ENCODE results near the gene GRPEL1. TPM values are rescaled to one million over a fixed set of nuclear protein-coding genes. Genes with fewer than 3 reads are reported as not detected.

GRPEL1 gene
- total and polyA plus RNA-seq, 2 of the 13 experiments (the other 11 are each of a cell fraction or from before 2014, with no cell fraction given), result 32.3 to 141 TPM

DNA sequence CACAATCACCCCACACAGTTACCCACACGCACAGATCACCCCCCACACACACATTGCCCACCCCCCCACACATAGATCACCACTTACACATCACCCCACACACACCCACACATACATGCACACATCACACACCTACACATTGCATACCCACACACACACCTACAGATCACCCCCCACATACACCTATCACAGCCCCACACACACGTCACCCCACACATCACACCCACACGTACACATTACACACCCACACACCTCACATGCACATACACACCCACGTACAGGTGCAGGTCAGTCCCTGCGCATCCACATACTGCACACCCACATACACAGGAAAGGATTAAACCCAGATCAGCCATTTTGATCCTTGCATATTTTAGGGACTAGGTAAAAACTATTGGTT, 40.0 kb downstream of the GRPEL1 start (continued):
- TF ChIP-seq ZNF24 (IDR thresholded peaks at IDR 0.05) (no peak), ZNF281 (CRISPR knock-in tag; IDR thresholded peaks at IDR 0.05; ENCODE audit: borderline replicate concordance) (no peak), TMF1 (CRISPR knock-in tag; IDR thresholded peaks at IDR 0.05; ENCODE audit: low read depth) (no peak), ATF7-NPFF (CRISPR knock-in tag; IDR thresholded peaks at IDR 0.05; ENCODE audit: low read depth) (no peak), ETV5 (CRISPR knock-in tag; IDR thresholded peaks at IDR 0.05; ENCODE audit: borderline replicate concordance) (no peak), ZNF766 (CRISPR knock-in tag; IDR thresholded peaks at IDR 0.05; ENCODE audit: borderline replicate concordance) (no peak), ZNF720 (CRISPR knock-in tag; IDR thresholded peaks at IDR 0.05) (no peak)

GRCh38 chr4:7027284-7027683, 40.6 kb downstream of the GRPEL1 start:
- 98% methylated on average over 7 of the region's 7 CpGs for WGBS (ENCODE audit: low lambda C conversion rate)
- ATAC-seq (no peak), DNase-seq (ENCODE audit: low spot score) (no peak), FAIRE-seq (no peak)
- ChIA-PET POLR2A (no interaction called here), CTCF (ENCODE audit: low intra/inter-chr PET ratio, low total read pairs) (no interaction called here)
- Histone ChIP-seq H2AFZ (ENCODE audit: low read length) (no peak overlapping the region), H3K4me3 (replicated peaks in 1 of 3; ENCODE audit: insufficient read depth in 1 of 3, low read depth in 2 of 3, low read length in 3 of 3) (no peak overlapping the region), H3K9ac (ENCODE audit: insufficient read depth, low read depth, low read length) (no peak overlapping the region), H3K27me3 (ENCODE audit: control insufficient read depth in 1 of 2, insufficient read depth in 2 of 2, low read length in 2 of 2) (no peaks in the 10 kb centered on the region), H4K20me1 (ENCODE audit: insufficient read depth, low read length) (no peaks in the 10 kb centered on the region), H3K9me3 (ENCODE audit: low read length) (no peaks in the 10 kb centered on the region), H3K4me1 (ENCODE audit: insufficient read depth, low read length) (peaks cover 16% of the 10 kb centered on the region), H3K79me2 (ENCODE audit: insufficient read depth, low read length) (no peaks in the 10 kb centered on the region), H3K4me2 (ENCODE audit: low read depth, low read length) (no peak overlapping the region), H3K27ac (ENCODE audit: extremely low read length, insufficient read depth, low read length) (no peak overlapping the region), H3K36me3 (replicated peaks in 1 of 2; ENCODE audit: control insufficient read depth in 1 of 2, insufficient read depth in 2 of 2, low read length in 2 of 2) (peaks cover 28 to 74% of the 10 kb centered on the region in 2 experiments)
- in situ Hi-C loops (cut with HindIII; ENCODE audit: extremely low pct_ligation_motif_present, low pct_unique_long_range_greater_than_20kb), result no loop called here
- BruUV-seq (replicated peaks), result no TSS peak
- intact Hi-C loops (cut with micrococcal nuclease; ENCODE audit: unreplicated experiment), result no loop called here
- TF ChIP-seq ZFP90 (CRISPR knock-in tag; IDR thresholded peaks at IDR 0.05; ENCODE audit: borderline replicate concordance) (no peak), HINFP (CRISPR knock-in tag; IDR thresholded peaks at IDR 0.05; ENCODE audit: low read depth) (no peak), ELK4 (CRISPR knock-in tag; IDR thresholded peaks at IDR 0.05; ENCODE audit: borderline replicate concordance) (no peak), ZC3H4 (CRISPR knock-in tag; IDR thresholded peaks at IDR 0.05; ENCODE audit: borderline replicate concordance) (no peak), FOSL1 (CRISPR knock-in tag; IDR thresholded peaks at IDR 0.05; ENCODE audit: borderline replicate concordance) (no peak), DPF2 (CRISPR knock-in tag; IDR thresholded peaks at IDR 0.05; ENCODE audit: borderline replicate concordance, low read depth) (no peak), ZNF614 (CRISPR knock-in tag; IDR thresholded peaks at IDR 0.05; ENCODE audit: borderline replicate concordance) (no peak)
- TF ChIP-seq, protein P1, sequence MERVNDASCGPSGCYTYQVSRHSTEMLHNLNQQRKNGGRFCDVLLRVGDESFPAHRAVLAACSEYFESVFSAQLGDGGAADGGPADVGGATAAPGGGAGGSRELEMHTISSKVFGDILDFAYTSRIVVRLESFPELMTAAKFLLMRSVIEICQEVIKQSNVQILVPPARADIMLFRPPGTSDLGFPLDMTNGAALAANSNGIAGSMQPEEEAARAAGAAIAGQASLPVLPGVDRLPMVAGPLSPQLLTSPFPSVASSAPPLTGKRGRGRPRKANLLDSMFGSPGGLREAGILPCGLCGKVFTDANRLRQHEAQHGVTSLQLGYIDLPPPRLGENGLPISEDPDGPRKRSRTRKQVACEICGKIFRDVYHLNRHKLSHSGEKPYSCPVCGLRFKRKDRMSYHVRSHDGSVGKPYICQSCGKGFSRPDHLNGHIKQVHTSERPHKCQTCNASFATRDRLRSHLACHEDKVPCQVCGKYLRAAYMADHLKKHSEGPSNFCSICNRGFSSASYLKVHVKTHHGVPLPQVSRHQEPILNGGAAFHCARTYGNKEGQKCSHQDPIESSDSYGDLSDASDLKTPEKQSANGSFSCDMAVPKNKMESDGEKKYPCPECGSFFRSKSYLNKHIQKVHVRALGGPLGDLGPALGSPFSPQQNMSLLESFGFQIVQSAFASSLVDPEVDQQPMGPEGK (CRISPR knock-in tag; IDR thresholded peaks at IDR 0.05), result no peak

Measured in HepG2 (cell line).